K562 (cell line): ENCODE results near the gene ALDH8A1. TPM values are rescaled to one million over a fixed set of nuclear protein-coding genes. Genes with fewer than 3 reads are reported as not detected.

Experiments
- CTCFL ChIP-seq: IDR thresholded peaks from 2 replicates; pipeline ENCODE4 v1.6.1; 2011; ENCODE audit warnings: borderline replicate concordance, low read depth, mild to moderate bottlenecking, moderate library complexity, low read length; ENCODE audit not compliant: insufficient read depth, poor library complexity, severe bottlenecking
- FOXP4 ChIP-seq: sonication (generic); formaldehyde crosslinking; IDR thresholded peaks from 2 replicates; pipeline ENCODE4 v1.8.0; 2022; ENCODE audit warnings: mild to moderate bottlenecking, missing genetic modification reagents, borderline replicate concordance
- JUN ChIP-seq, 2 experiments: sonication (generic) in 1 of 2; formaldehyde crosslinking in 1 of 2; IDR thresholded peaks; 2 replicates each; pipeline versions ENCODE4 v1.6.1 to v1.8.0; 2012 to 2022; ENCODE audit warnings: borderline replicate concordance in 2 of 2, mild to moderate bottlenecking in 2 of 2, improper control_type of control experiment in 1 of 2, low read depth in 1 of 2, low read length in 1 of 2, missing genetic modification reagents in 1 of 2
- MLX ChIP-seq, 2 experiments: fragments of 450-650 bp in 1 of 2; sonication (generic) in 1 of 2; formaldehyde crosslinking; conservative IDR thresholded peaks; 2 replicates each; pipeline versions ENCODE4 v1.4.0 to v1.8.1; 2020 to 2022; ENCODE audit warnings: mild to moderate bottlenecking in 1 of 2, missing genetic modification reagents in 1 of 2
- NUFIP1 ChIP-seq: fragments of 450-650 bp; IDR thresholded peaks from 2 replicates; pipeline ENCODE4 v1.6.1; 2018; ENCODE audit not compliant: partially characterized antibody
- PRDM10 ChIP-seq: fragments of 450-650 bp; IDR thresholded peaks from 2 replicates; pipeline ENCODE4 v1.6.1; 2018; ENCODE audit not compliant: partially characterized antibody
- SLC30A9 ChIP-seq: fragments of 250-450 bp; sonication (Bioruptor Pico); IDR thresholded peaks from 2 replicates; pipeline ENCODE4 v1.8.0; 2022; ENCODE audit warnings: mild to moderate bottlenecking, moderate library complexity
- VEZF1 ChIP-seq: fragments of 200-800 bp; sonication (Bioruptor generic); IDR thresholded peaks from 2 replicates; pipeline ENCODE4 v1.6.1; 2017; ENCODE audit warnings: missing genetic modification characterization, missing compliant biosample characterization
- ZBTB12 ChIP-seq: fragments of 250-450 bp; sonication (Bioruptor Pico); IDR thresholded peaks from 2 replicates; pipeline ENCODE4 v1.4.0; 2020
- polyA plus RNA-seq, 8 experiments: library from polyadenylated mRNA; depleted of rRNA in 4 of 8; stranded (reverse) in 5 of 8; unstranded in 3 of 8; fragments of >200 nt; fragmentation: Nextera tagmentation in 2 of 8; fragmentation: Illumina TruSeq in 1 of 8; extraction: Ambion mirVana in 2 of 8; extraction: Trizol in 1 of 8; gene quantifications; 2 replicates each; pipeline versions ENCODE4 v1.2.1 to v1.2.3, GENCODE V29; 2011 to 2014; ENCODE audit warnings: inconsistent platforms in 1 of 8, missing spikeins in 1 of 8
- total RNA-seq, 7 experiments: library from RNA; depleted of rRNA in 6 of 7; stranded (reverse); fragments of >200 nt in 6 of 7; fragmentation: Illumina TruSeq in 2 of 7; extraction: Trizol in 2 of 7; gene quantifications; 2 replicates each; pipeline versions ENCODE4 v1.2.1 to v1.2.3, GENCODE V29; 2011 to 2021; ENCODE audit warnings: low replicate concordance in 1 of 7

ALDH8A1 gene
- total and polyA plus RNA-seq, 9 of the 15 experiments (the other 6 are each of a cell fraction or from before 2014, with no cell fraction given): 0.03 to 0.18 (median 0.04) TPM; not detected in 2

- TF ChIP-seq PRDM10: no peak
- no peak for TF ChIP-seq ZBTB12 (CRISPR knock-in tag)
- no peak for TF ChIP-seq FOXP4 (CRISPR knock-in tag)
- no peak for TF ChIP-seq MLX (CRISPR knock-in tag; conservative IDR thresholded peaks at IDR 0.05)
- TF ChIP-seq SLC30A9 (CRISPR knock-in tag): no peak
- TF ChIP-seq CTCFL: no peak
- no peak for TF ChIP-seq VEZF1 (CRISPR knock-in tag)
- TF ChIP-seq NUFIP1: no peak
- no peak for TF ChIP-seq JUN (IDR thresholded peaks at IDR 0.05; ENCODE audit: borderline replicate concordance, low read depth, low read length)
- TF ChIP-seq JUN (CRISPR knock-in tag; IDR thresholded peaks at IDR 0.05; ENCODE audit: borderline replicate concordance): no peak
These were observed 17.1 kb downstream of the ALDH8A1 start (continued) for GRCh38 chr6:134932535-134933470.
